Keratinocyte (primary cell): Measurements from ENCODE around the gene EIF4G1. TPM values are rescaled to one million over a fixed set of nuclear protein-coding genes. Genes with fewer than 3 reads are reported as not detected.

Source experiments
- DNase-seq: peaks from one replicate; pipeline ENCODE4 v3.0.0-alpha.2; 2011; ENCODE audit warnings: low read depth, missing footprints, low spot score
- FAIRE-seq: peaks from 2 replicates; lab custom pipeline; 2011; peaks lifted over from hg19 to GRCh38; lab: Jason Lieb, UNC
- H2AFZ ChIP-seq: 2 replicates; pipeline ENCODE4 v1.6.0; 2012; ENCODE audit warnings: low read length, control low read depth, inconsistent platforms; ENCODE audit not compliant: control insufficient read depth
- H3K27ac ChIP-seq: 2 replicates; pipeline ENCODE4 v1.5.1; 2011; ENCODE audit warnings: low read length; ENCODE audit not compliant: control insufficient read depth, insufficient read depth
- H3K27me3 ChIP-seq: 3 replicates; pipeline ENCODE4 v1.6.0; 2011; ENCODE audit warnings: low read length; ENCODE audit not compliant: control insufficient read depth, insufficient read depth; ENCODE audit errors: extremely low read depth
- H3K36me3 ChIP-seq, 2 experiments: 2 replicates in 1 of 2; 3 replicates in 1 of 2; pipeline ENCODE4 v1.5.1; 2011; ENCODE audit warnings: low read length in 2 of 2, mild to moderate bottlenecking in 1 of 2; ENCODE audit not compliant: control insufficient read depth in 2 of 2, insufficient read depth in 2 of 2; ENCODE audit errors: extremely low read depth in 1 of 2
- H3K4me1 ChIP-seq: 3 replicates; pipeline ENCODE4 v1.5.1; 2011; ENCODE audit warnings: low read length; ENCODE audit not compliant: control insufficient read depth, insufficient read depth; ENCODE audit errors: extremely low read depth
- H3K4me2 ChIP-seq: 3 replicates; pipeline ENCODE4 v1.6.0; 2011; ENCODE audit warnings: low read depth, low read length; ENCODE audit not compliant: control insufficient read depth, insufficient read depth; ENCODE audit errors: extremely low read depth
- H3K4me3 ChIP-seq, 3 experiments: fragments of 200-600 bp in 1 of 3; sonication (generic) in 1 of 3; 2 replicates in 2 of 3; 3 replicates in 1 of 3; pipeline ENCODE4 v1.5.1; 2011 to 2016; ENCODE audit warnings: low read length in 3 of 3, mild to moderate bottlenecking in 3 of 3, control low read depth in 2 of 3, inconsistent platforms in 1 of 3, low read depth in 1 of 3, mixed read lengths in 1 of 3, mixed run types in 1 of 3, moderate library complexity in 1 of 3; ENCODE audit not compliant: control insufficient read depth in 2 of 3, insufficient read depth in 2 of 3; ENCODE audit errors: extremely low read depth in 1 of 3
- H3K79me2 ChIP-seq: 2 replicates; pipeline ENCODE4 v1.6.0; 2012; ENCODE audit warnings: low read length; ENCODE audit not compliant: control insufficient read depth, insufficient read depth
- H3K9ac ChIP-seq: 3 replicates; pipeline ENCODE4 v1.6.0; 2011; ENCODE audit warnings: low read length; ENCODE audit not compliant: control insufficient read depth, insufficient read depth; ENCODE audit errors: extremely low read depth
- H3K9me1 ChIP-seq: 3 replicates; pipeline ENCODE4 v1.6.0; 2011; ENCODE audit warnings: low read length; ENCODE audit not compliant: control insufficient read depth, insufficient read depth; ENCODE audit errors: extremely low read depth
- H3K9me3 ChIP-seq: 2 replicates; pipeline ENCODE4 v1.5.1; 2012; ENCODE audit warnings: low read depth, low read length; ENCODE audit not compliant: control insufficient read depth
- H4K20me1 ChIP-seq: 3 replicates; pipeline ENCODE4 v1.6.0; 2011; ENCODE audit warnings: low read length; ENCODE audit not compliant: control insufficient read depth, insufficient read depth; ENCODE audit errors: extremely low read depth
- EZH2 ChIP-seq: IDR thresholded peaks from one replicate; pipeline ENCODE4 v1.6.1; 2012; ENCODE audit warnings: inconsistent platforms, mild to moderate bottlenecking, low read length, moderate library complexity
- dilution Hi-C: fragments of 300-500 bp; cut with MboI; formaldehyde crosslinking; loops from one replicate; pipeline ENCODE4 v1.7.0; 2020; ENCODE audit warnings: low sequenced_read_pairs; ENCODE audit not compliant: extremely low pct_ligation_motif_present
- polyA plus RNA-seq, 5 experiments: library from polyadenylated mRNA; depleted of rRNA in 3 of 5; stranded (reverse) in 3 of 5; stranded (forward) in 1 of 5; unstranded in 1 of 5; fragments of >200 nt; gene quantifications; 1 replicate in 1 of 5; 2 replicates in 3 of 5; 3 replicates in 1 of 5; pipeline versions ENCODE4 v1.2.1 to v1.2.3, GENCODE V29; 2011 to 2012; ENCODE audit warnings: missing spikeins in 2 of 5, low read depth in 1 of 5, low replicate concordance in 1 of 5
- TF ChIP-seq, protein P1 (sequence below), 3 experiments: IDR thresholded peaks in 1 of 3; conservative IDR thresholded peaks in 1 of 3; optimal IDR thresholded peaks in 1 of 3; 2 replicates in 2 of 3; 3 replicates in 1 of 3; pipeline versions ENCODE3 to v1.5.1; 2011; ENCODE audit warnings: low read length in 3 of 3, mild to moderate bottlenecking in 3 of 3, moderate library complexity in 2 of 3, control low read depth in 1 of 3, inconsistent platforms in 1 of 3; ENCODE audit not compliant: insufficient read depth in 2 of 3; ENCODE audit errors: extremely low read depth in 1 of 3

EIF4G1 gene
- polyA plus RNA-seq, 1 donor (not counting 4 experiments of a cell fraction or from before 2014, with no cell fraction given), result 225 TPM

GRCh38 chr3:184315543-184315867, 1.1 kb downstream of the EIF4G1 start:
- DNase-seq (no peak), FAIRE-seq (no peak)
- Histone ChIP-seq H3K4me1 (peaks cover 35% of the 10 kb centered on the region), H3K9me3 (no peaks in the 10 kb centered on the region), H3K9ac (peak overlapping the region; percentile 77), H3K27me3 (no peaks in the 10 kb centered on the region), H3K27ac (peak overlapping the region; percentile 83), H3K4me2 (peak overlapping the region; percentile 97), H2AFZ (no peak overlapping the region), H4K20me1 (peaks cover 39% of the 10 kb centered on the region), H3K36me3 (peaks cover 7 to 28% of the 10 kb centered on the region in 2 experiments), H3K4me3 (peak overlapping the region; percentile 73 to 90 (median 87)), H3K9me1 (no peaks in the 10 kb centered on the region), H3K79me2 (peaks cover 52% of the 10 kb centered on the region)
- dilution Hi-C loops, result no loop called here
- TF ChIP-seq, protein P1, sequence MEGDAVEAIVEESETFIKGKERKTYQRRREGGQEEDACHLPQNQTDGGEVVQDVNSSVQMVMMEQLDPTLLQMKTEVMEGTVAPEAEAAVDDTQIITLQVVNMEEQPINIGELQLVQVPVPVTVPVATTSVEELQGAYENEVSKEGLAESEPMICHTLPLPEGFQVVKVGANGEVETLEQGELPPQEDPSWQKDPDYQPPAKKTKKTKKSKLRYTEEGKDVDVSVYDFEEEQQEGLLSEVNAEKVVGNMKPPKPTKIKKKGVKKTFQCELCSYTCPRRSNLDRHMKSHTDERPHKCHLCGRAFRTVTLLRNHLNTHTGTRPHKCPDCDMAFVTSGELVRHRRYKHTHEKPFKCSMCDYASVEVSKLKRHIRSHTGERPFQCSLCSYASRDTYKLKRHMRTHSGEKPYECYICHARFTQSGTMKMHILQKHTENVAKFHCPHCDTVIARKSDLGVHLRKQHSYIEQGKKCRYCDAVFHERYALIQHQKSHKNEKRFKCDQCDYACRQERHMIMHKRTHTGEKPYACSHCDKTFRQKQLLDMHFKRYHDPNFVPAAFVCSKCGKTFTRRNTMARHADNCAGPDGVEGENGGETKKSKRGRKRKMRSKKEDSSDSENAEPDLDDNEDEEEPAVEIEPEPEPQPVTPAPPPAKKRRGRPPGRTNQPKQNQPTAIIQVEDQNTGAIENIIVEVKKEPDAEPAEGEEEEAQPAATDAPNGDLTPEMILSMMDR (optimal IDR thresholded peaks at IDR 0.05 in 1 of 3, IDR thresholded peaks at IDR 0.05 in 1 of 3, conservative IDR thresholded peaks at IDR 0.05 in 1 of 3; ENCODE audit: extremely low read depth in 1 of 3, insufficient read depth in 2 of 3, low read length in 3 of 3), result no peak
- no peak for TF ChIP-seq EZH2

DNA sequence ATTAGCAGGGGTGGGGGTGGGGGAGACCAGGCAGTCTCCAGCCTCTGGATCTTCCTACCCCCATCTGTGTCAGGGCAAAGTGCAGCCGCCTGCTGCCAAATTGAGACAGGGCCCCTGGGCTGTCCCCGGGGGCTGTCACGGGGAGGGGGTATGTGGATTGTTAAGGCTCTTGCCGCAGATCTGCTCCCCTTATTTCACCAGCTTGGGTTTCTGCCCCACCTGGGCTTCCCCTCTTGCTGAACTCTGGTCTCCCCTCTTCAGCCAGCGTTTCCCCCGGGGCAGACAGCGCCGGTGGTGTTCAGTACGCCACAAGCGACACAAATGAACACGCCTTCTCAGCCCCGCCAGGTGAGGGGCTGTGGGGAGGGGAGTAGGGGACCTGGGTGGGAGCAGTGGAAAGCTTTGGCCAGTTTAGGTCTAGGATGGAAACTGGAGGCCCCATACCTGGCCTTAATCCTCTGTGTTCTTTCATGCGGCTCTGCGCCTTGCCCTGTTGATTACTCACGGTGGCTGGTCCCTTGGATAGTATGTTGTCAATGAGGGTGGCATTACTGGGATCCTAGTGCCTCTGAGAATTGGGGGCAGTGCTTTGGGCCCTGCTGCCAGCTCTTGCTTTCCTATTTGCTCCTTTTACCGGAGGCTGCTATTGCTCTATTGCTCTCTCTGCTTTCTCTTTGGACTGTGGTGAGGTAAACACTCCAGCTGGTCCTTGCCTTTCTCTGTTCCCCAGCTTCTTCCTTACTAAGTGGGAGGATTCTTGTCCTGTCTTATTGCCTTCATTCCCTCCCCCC, 1.7 kb downstream of the EIF4G1 start:
- dilution Hi-C loops, result no loop called here
- no peak overlapping the region for H2AFZ ChIP-seq
- H3K4me3 ChIP-seq, result peak overlapping the region; percentile 73 to 90 (median 87)
- H3K9me3 ChIP-seq, result no peaks in the 10 kb centered on the region
- H3K9ac ChIP-seq, result peak overlapping the region; percentile 77
- peak overlapping the region; percentile 97 for H3K4me2 ChIP-seq
- DNase-seq, result no peak
- H3K9me1 ChIP-seq, result no peaks in the 10 kb centered on the region
- H3K79me2 ChIP-seq, result peaks cover 58% of the 10 kb centered on the region
- H3K27ac ChIP-seq, result peak overlapping the region; percentile 83
- H3K4me1 ChIP-seq, result peaks cover 37% of the 10 kb centered on the region
- H3K36me3 ChIP-seq, result peaks cover 8 to 34% of the 10 kb centered on the region in 2 experiments
- TF ChIP-seq EZH2, result no peak
- TF ChIP-seq, protein P1 (optimal IDR thresholded peaks at IDR 0.05 in 1 of 3, IDR thresholded peaks at IDR 0.05 in 1 of 3, conservative IDR thresholded peaks at IDR 0.05 in 1 of 3; ENCODE audit: extremely low read depth in 1 of 3, insufficient read depth in 2 of 3, low read length in 3 of 3), result no peak
- FAIRE-seq, result no peak
- peaks cover 45% of the 10 kb centered on the region for H4K20me1 ChIP-seq
- no peaks in the 10 kb centered on the region for H3K27me3 ChIP-seq
